ENCODE results near the gene MCAM. TPM values are rescaled to one million over a fixed set of nuclear protein-coding genes. Genes with fewer than 3 reads are reported as not detected.

MCAM gene
- total and polyA plus RNA-seq, 2 donors (not counting 3 experiments of a cell fraction or from before 2014, with no cell fraction given) = 1,027 to 2,543 TPM

- dilution Hi-C loops (cut with MboI; ENCODE audit: extremely low pct_ligation_motif_present, low sequenced_read_pairs) (no loop called here), intact Hi-C loops (cut with micrococcal nuclease) (no loop called here)
- DNase-seq (ENCODE audit: low read depth, low spot score) (no peak), FAIRE-seq (no peak)
- Histone ChIP-seq H3K4me1 (ENCODE audit: control insufficient read depth, extremely low read depth, insufficient read depth, low read length) (no peaks in the 10 kb centered on the region), H3K27me3 (ENCODE audit: control insufficient read depth in 2 of 2, insufficient read depth in 2 of 2, low read length in 2 of 2) (peaks cover 0 to 3% of the 10 kb centered on the region in 2 experiments), H4K20me1 (replicated peaks; ENCODE audit: control insufficient read depth, extremely low read depth, insufficient read depth, low read length) (no peaks in the 10 kb centered on the region), H3K4me3 (replicated peaks in 1 of 3; ENCODE audit: insufficient read depth in 1 of 3, low read depth in 1 of 3, low read length in 3 of 3) (no peak within 1 kb of the TSS), H3K9me1 (replicated peaks; ENCODE audit: control insufficient read depth, extremely low read depth, insufficient read depth, low read length) (no peaks in the 10 kb centered on the region), H3K27ac (ENCODE audit: insufficient read depth, low read depth, low read length) (no peak within 1 kb of the TSS), H3K9ac (replicated peaks; ENCODE audit: extremely low read depth, insufficient read depth, low read length) (no peak within 1 kb of the TSS), H3K4me2 (ENCODE audit: insufficient read depth, low read length) (no peak within 1 kb of the TSS), H3K79me2 (ENCODE audit: control insufficient read depth, insufficient read depth, low read length) (no peaks in the 10 kb centered on the region), H2AFZ (ENCODE audit: low read depth, low read length) (no peak within 1 kb of the TSS), H3K9me3 (replicated peaks; ENCODE audit: control insufficient read depth, insufficient read depth, low read length) (no peaks in the 10 kb centered on the region), H3K36me3 (ENCODE audit: control insufficient read depth in 2 of 2, extremely low read depth in 1 of 2, insufficient read depth in 2 of 2, low read length in 2 of 2) (no peaks in the 10 kb centered on the region)
- BruUV-seq (replicated peaks) = no TSS peak
- TF ChIP-seq POLR2AphosphoS5 (IDR thresholded peaks at IDR 0.05; ENCODE audit: insufficient read depth, low read depth, low read length) (no peak), GATA2 (IDR thresholded peaks at IDR 0.05; ENCODE audit: insufficient read depth, insufficient read length, low read depth, low read length) (no peak), EZH2 (IDR thresholded peaks at IDR 0.05; ENCODE audit: borderline replicate concordance, low read depth, low read length, severe bottlenecking) (no peak), MYC (IDR thresholded peaks at IDR 0.05; ENCODE audit: low read depth, low read length) (no peak), CTCF (IDR thresholded peaks at IDR 0.05; ENCODE audit: extremely low read depth in 1 of 2, insufficient read depth in 1 of 2, low read depth in 1 of 2, low read length in 2 of 2) (no peak), FOS (IDR thresholded peaks at IDR 0.05; ENCODE audit: borderline replicate concordance, insufficient read depth, low read length) (no peak), POLR2A (IDR thresholded peaks at IDR 0.05; ENCODE audit: low read depth, low read length) (no peak), MAX (IDR thresholded peaks at IDR 0.05; ENCODE audit: insufficient read depth, insufficient read length) (no peak), JUN (IDR thresholded peaks at IDR 0.05; ENCODE audit: borderline replicate concordance, insufficient read depth, insufficient read length, low read depth) (no peak)
- ChIA-PET POLR2A (no interaction called here), CTCF (interaction anchor here (6.2 kb wide), 1 partner anchor 11 kb away, joined by 55 read pairs; no protein-coding TSS in a partner anchor)
These were observed 29.7 kb upstream of the MCAM start, which contains the start of gene MFRP for GRCh38 chr11:119346605-119347004. MFRP (minus strand) TSS chr11:119346705; CDS start chr11:119346513, 192 bp downstream.

Measured in endothelial cell of umbilical vein (primary cell).